GM18951 (cell line): ENCODE measurements around the gene KIFC3.
"Not testable (repeated sequence)": the region's sequence is repeated elsewhere in the genome, so short reads cannot be mapped to it uniquely, and the experiment has no call there.

Source experiments
- POLR2A ChIP-seq: IDR thresholded peaks from 4 replicates; pipeline ENCODE4 v1.6.1; 2011; ENCODE audit warnings: mild to moderate bottlenecking; ENCODE audit not compliant: insufficient read length, insufficient read depth; ENCODE audit errors: extremely low read depth
- in situ Hi-C: fragments of 300-500 bp; cut with MboI; formaldehyde crosslinking; loops from one replicate; pipeline ENCODE4 v1.12.0; 2022; ENCODE audit warnings: low sequenced_read_pairs, mixed read lengths, inconsistent platforms; ENCODE audit not compliant: unreplicated experiment

The KIFC3 gene

DNA sequence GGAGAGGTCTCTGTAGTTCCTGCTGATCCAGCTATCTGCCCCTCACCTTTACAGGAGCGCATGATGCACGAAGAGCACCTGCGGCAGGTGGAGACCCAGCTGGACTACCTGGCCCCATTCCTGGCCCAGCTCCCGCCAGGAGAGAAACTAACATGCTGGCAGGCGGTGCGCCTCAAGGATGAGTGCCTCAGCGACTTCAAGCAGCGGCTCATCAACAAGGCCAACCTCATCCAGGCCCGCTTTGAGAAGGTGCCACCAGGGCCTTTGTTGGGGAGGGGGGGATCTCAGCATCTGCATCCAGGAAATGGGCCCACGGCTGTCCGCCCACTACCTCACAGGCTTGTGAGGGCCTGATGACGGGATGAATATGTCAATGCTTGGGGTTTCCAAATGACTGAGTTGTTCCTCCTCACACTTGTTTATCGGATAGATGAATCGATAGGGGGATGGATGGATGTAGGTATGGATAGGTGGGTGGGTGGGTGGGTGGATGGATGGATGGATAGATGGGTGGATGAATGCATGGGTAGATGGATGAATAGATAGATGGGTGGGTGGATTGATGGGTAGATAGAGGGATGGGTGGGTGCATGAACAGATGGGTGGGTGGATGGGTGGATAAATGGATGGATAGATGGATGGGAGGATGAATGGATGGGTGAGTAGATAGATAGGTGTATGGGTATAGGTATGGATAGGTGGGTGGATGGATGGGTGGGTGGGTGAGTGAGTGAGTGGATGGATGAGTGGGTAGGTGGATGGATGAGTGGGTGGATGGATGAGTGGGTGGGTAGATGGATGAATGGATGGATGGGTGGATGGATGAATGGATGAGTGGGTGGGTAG, 73.7 kb downstream of the KIFC3 start:
- in situ Hi-C loops, result no loop called here
- no peak for TF ChIP-seq POLR2A

DNA sequence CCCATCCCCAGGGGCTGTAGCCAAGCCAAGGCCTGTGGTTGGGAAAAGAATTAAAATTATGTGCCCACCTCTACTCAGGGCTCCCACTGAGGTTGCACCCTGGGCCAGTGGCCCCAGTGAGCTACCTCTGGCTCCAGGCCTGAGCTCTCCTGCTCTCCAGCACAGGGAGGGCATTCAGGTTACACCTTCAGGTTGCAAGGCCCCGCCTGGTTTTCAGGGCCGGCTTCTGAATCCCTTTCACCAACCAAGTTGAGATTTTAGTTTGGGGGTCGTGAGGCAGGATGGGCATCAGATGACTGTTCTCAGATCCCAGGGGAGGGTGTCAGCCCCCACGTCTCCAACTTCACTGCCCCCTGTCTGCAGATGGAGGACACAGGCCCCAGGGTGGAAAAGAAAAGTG, 74.7 kb downstream of the KIFC3 start:
- in situ Hi-C loops, result no loop called here

DNA sequence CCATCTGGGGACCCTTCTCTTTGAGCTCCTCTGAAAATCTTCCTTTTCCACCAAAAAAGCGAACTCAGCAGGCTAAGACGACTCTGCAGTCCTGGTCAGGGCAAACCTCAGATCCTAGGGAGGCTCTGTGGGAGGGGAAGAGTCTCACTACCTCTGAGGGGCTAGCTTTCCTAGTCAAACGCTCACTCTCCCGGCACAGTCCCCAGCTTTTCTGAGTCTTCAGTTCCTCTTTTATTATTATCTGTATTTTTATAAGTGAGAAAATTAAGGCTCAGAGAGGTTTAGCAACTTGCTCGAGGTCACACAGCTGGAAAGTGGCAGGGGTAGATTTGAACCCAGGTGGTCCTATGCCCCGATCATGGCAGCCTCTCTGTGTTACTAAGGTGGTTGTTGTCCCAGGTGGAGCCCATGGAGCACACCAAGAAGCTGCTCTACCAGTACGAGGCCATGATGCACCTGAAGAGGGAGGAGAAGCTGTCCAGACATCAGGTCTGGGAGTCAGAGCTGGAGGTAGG, 75.8 kb downstream of the KIFC3 start:
- no peak for TF ChIP-seq POLR2A
- in situ Hi-C loops, result no loop called here

More for the DNA sequence above, 74.7 kb downstream of the KIFC3 start:
- TF ChIP-seq POLR2A, result no peak

DNA sequence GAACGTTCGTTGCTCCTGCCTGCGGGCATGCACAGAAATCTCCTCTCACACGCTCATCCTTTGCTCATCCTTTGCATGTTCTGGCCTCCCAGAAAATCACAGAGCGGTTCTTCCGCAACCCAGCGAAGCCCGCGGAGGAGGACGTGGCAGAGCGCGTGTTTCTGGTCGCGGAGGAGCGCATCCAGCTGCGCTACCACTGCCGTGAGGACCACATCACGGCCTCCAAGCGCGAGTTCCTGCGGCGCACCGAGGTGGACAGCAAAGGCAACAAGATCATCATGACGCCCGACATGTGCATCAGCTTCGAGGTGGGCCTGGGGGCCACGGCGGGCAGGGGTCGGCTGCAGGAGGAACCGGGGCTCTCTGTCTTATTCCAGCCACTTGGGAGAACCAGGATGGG, 76.3 kb downstream of the KIFC3 start:
- in situ Hi-C loops, result no loop called here
- no peak for TF ChIP-seq POLR2A

DNA sequence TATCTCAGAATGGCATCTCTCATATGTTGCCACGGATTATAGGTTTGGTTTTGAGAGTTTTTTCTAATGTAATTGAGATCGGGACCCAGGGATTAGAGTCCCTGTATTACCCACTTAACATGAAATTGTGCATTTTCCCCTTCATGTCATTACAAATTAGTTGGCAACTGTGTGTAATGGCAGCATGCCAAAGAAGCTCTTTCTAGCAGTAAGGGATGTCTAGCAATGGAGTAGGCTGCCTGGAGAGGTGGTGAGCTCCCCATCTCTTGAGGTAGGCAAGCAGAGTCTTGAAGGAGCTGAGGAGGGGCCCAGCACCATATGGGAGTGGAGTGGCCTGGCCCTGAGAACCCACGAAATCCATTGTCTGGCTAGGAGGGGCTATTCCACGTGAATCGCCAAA, 76.7 kb downstream of the KIFC3 start:
- TF ChIP-seq POLR2A, result no peak
- in situ Hi-C loops, result no loop called here

DNA sequence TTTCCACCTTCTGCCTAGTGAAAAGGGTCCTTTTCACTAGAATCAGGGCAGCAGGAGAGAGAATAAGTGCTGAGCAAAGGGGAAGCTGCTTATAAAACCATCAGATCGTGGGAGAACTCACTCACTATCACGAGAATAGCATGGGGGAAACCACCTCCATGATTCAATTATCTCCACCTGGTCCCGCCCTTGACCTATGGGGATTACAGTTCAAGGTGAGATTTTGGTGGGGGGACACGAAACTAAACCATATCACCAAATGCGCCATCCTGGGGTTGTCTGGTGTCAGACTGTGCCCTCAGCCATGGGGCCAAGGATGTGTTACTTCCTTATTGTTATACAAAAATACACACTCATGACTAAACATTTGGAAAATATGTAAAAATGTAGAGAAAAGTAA, 77.1 kb downstream of the KIFC3 start:
- in situ Hi-C loops, result no loop called here
- no peak for TF ChIP-seq POLR2A

DNA sequence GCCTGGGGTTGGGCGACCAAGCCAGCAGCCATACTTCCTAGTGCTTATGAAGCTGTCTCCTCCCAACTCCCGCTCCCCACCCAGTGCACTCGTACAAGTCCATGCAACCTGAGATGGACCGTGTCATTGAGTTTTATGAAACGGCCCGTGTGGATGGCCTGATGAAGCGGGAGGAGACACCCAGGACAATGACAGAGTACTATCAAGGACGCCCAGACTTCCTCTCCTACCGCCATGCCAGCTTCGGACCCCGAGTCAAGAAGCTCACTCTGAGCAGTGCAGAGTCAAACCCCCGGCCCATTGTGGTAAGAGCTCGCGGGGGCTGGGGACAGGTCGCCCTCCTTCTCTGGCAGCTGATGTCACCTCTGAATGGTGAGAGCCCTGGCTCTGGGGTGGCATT, 77.8 kb downstream of the KIFC3 start:
- in situ Hi-C loops, result no loop called here
- no peak for TF ChIP-seq POLR2A

DNA sequence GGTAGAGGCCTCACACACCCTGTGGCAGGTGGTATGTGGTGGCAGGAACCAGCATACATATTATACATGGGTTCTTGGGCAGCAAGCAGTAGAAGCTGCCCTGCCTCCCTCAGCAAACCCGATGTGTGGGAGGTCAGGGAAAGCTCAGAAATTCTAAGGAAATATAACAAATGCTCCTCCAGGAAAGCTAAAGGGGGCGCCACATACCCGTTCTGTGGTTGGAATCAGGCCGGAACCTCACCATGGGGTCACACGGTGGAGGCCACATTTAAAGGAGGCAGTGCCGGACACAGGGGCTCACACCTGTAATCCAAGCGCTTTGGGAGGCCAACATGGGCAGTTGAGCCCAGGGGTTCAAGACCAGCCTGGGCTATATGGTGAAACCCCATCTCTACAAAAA, 79.1 kb downstream of the KIFC3 start:
- TF ChIP-seq POLR2A, result no peak
- in situ Hi-C loops, result no loop called here

DNA sequence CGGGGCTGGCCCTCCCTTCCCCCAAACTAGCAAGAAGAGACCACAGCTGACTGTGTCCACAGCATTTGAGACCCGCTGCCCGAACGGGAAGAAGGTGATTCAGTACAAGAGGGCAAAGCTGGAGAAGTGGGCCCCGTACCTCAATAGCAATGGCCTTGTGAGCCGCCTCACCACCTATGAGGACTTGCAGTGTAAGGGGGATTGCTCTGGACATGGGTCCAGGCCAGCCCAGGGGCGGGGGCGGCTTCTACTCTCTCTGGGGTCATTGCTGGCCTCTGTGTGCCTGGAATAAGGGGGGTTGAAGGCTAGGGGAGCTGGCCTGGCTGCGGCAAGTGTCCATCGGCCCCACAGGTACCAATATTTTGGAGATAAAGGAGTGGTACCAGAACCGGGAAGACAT, 79.6 kb downstream of the KIFC3 start:
- in situ Hi-C loops, result no loop called here
- no peak for TF ChIP-seq POLR2A

DNA sequence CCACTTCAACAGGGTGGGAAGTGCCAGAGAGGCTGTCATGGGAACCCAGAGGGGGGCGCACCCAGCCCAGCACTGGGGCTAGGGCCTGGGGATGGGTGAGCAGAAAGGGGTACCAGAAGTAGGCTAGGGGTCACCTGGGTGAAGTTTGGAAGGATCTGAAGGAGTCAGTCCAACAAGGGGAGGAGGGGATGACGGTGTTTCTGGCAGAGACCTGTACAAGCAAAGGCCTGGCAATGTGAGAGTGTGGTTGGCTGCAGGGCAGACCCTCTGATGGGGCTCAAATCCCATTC, 80.1 kb downstream of the KIFC3 start:
- in situ Hi-C loops, result no loop called here
- no peak for TF ChIP-seq POLR2A

DNA sequence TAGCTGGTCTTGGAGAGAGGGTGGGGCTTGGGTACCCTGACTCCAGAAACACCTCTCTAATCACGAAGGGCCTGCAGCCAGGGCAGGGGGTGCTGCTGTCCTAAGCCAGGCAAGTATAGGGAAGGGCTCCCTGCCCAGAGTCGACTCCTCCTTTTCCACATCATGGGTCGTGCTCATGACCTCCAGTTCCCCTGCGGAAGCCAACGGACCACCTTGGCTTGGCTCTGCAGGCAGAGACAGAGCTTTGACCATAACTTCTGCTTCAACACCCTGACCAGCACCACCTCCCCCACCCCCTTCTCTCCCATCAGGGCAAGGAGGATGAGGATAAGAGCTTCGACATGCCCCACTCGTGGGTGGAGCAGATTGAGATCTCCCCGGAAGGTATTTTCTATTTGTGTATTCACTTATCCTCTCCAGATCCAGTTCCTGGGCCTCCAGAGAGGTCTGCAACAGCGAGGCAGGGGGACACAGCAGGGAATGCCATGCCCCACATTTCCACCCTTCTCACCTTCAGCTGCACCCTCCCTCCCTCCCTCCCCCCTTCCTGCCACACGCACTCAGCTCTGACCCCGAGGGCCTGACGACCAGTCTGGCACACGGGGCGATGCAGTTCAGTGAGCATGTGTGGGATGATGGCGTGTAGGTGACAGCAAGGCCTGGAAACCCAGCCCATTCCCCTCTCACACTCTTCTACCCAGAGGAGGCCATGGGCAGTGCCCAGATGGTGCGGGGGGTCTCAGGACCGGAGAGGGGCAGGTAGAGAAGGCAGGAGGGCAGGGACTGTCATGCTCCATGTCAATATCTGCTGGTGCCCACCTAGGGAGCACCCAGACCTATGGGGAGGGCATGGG, 80.7 kb downstream of the KIFC3 start:
- no peak for TF ChIP-seq POLR2A
- in situ Hi-C loops, result no loop called here

DNA sequence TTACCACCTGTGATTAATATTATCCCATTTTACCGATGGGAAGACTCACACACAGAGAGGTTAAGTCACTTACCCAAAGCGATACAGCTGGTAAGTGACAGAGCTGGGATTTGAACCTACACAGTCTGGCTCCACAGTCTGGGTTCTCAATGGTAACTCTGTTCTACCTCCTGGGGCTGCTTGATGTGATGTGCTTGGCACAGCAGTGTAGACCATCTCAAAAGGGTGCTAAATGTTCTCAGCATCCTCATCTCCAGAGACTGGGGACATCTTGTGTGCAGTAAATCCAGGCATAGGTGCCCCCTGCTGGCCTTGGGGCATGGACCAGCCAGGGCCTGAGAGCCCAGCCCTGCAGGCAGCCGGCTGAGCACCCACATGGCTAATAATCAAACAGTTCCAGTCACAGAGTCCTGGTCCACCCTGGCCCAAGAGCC, 82.1 kb downstream of the KIFC3 start:
- in situ Hi-C loops, result no loop called here
- TF ChIP-seq POLR2A, result no peak

DNA sequence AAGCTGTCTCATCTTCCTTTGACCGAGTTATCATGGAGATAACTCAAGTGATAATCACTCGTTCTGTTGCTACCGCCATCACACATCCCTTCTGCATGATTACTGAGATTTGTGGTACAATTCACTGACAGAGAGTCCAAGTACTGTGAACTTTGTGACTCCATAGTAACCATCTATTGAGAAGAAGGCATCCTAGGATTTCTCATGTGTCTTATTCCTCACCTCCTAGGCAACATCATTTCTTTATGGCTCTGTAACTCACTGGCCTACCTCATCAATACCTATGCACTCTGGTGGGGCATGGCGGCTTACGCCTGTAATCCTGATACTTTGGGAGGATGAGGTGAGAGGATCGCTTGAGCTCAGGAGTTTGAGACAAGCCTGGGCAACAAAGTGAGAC, 88.2 kb downstream of the KIFC3 start:
- TF ChIP-seq POLR2A, result no peak
- in situ Hi-C loops, result no loop called here

DNA sequence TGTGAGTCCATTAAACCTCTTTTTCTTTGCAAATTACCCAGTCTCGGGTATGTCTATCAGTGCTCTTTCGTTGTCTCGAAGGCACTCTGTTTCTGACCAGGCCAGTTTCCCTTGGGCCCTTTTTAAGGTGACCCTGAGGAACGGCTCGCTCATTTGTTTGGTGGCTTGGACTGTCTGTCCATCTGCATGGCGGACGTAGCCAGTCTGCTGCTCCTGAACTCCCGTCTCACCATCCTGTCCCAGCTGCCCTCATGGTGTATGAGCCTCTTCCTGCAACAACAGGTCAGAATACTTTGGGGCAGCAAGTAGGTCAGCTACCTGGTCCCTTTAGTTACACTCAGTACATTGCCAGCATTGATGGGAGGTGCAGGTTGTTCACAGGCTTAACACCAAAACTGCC, 88.7 kb downstream of the KIFC3 start:
- TF ChIP-seq POLR2A, result no peak
- in situ Hi-C loops, result no loop called here

DNA sequence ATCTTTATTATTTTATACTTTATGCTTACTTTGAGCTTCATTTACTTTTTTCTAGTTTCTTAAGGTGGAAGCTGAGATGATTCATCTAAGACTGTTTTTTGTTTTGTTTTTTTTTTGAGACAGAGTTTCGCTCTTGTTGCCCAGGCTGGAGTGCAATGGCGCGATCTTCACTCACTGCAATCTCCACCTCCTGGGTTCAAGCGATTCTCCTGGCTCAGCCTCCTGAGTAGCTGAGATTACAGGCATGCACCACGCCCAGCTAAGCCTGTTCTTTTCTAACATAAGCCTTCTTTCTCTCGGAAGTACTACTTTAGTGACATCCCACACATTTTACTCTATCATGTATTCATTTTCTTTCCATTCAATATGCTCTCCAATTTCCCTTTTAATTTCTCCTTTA, 89.7 kb downstream of the KIFC3 start:
- in situ Hi-C loops, result not testable (repeated sequence)
